B cell (primary cell): ENCODE data around the gene USH2A. TPM values are rescaled to one million over a fixed set of nuclear protein-coding genes. Genes with fewer than 3 reads are reported as not detected.

Experiments
- ATAC-seq: fragments of 200-7000 bp; cut with Tn5 transposase; one replicate; pipeline ENCODE4 v1.10.0; 2021; ENCODE audit warnings: low read depth, mild to moderate bottlenecking, moderate number of reproducible peaks, moderate library complexity
- CTCF ChIA-PET: fragments of 350-600 bp; sonication (Branson Sonifier 250); formaldehyde crosslinking; loops from one replicate; lab custom pipeline; 2021; ENCODE audit warnings: antibody characterized with exemption, inconsistent platforms; lab: Charles Lee
- POLR2A ChIA-PET: fragments of 350-600 bp; sonication (Branson Sonifier 250); formaldehyde crosslinking; loops from one replicate; lab custom pipeline; 2021; ENCODE audit warnings: antibody characterized with exemption; lab: Charles Lee
- DNase-seq: peaks from one replicate; pipeline ENCODE4 v3.0.0; 2013
- H2AFZ ChIP-seq: 2 replicates; pipeline ENCODE4 v1.6.1; 2012; ENCODE audit warnings: mild to moderate bottlenecking, low read depth, low read length; ENCODE audit not compliant: insufficient read depth, poor library complexity, severe bottlenecking
- H3K27ac ChIP-seq, 2 donors: 1 replicate in 1 of 2; 2 replicates in 1 of 2; pipeline ENCODE4 v1.5.1; 2012 to 2013; ENCODE audit warnings: low read length in 2 of 2, mild to moderate bottlenecking in 2 of 2, moderate library complexity in 1 of 2
- H3K27me3 ChIP-seq, 4 experiments: fragments of 200-600 bp in 1 of 4; sonication (generic) in 1 of 4; replicated peaks in 1 of 4; 1 replicate in 2 of 4; 2 replicates in 2 of 4; pipeline versions ENCODE4 v1.6.1 to v1.7.0; 2013 to 2016; ENCODE audit warnings: low read length in 3 of 4, mild to moderate bottlenecking in 2 of 4, mixed read lengths in 1 of 4, moderate library complexity in 1 of 4; ENCODE audit not compliant: insufficient read depth in 4 of 4, control insufficient read depth in 3 of 4; ENCODE audit errors: control extremely low read depth in 1 of 4
- H3K36me3 ChIP-seq, 2 experiments: replicated peaks in 1 of 2; 1 replicate in 1 of 2; 2 replicates in 1 of 2; pipeline versions ENCODE4 v1.6.1 to v1.7.1; 2013; ENCODE audit warnings: low read length in 1 of 2; ENCODE audit not compliant: insufficient read depth in 2 of 2, control insufficient read depth in 1 of 2; ENCODE audit errors: control extremely low read depth in 1 of 2, extremely low read depth in 1 of 2
- H3K4me1 ChIP-seq, 2 donors: fragments of 200-600 bp in 1 of 2; sonication (generic) in 1 of 2; 1 replicate in 1 of 2; 2 replicates in 1 of 2; pipeline versions ENCODE4 v1.5.1 to v1.6.1; 2013 to 2017; ENCODE audit warnings: low read length in 2 of 2; ENCODE audit not compliant: control insufficient read depth in 2 of 2, insufficient read depth in 2 of 2
- H3K4me2 ChIP-seq: replicated peaks from 2 replicates; pipeline ENCODE3; 2012; ENCODE audit warnings: mild to moderate bottlenecking, low read depth, low read length; ENCODE audit not compliant: poor library complexity, severe bottlenecking
- H3K4me3 ChIP-seq, 5 experiments: fragments of 200-600 bp in 1 of 5; sonication (generic) in 1 of 5; 1 replicate in 3 of 5; 2 replicates in 2 of 5; pipeline versions ENCODE4 v1.5.1 to v1.7.0; 2011 to 2016; ENCODE audit warnings: low read length in 4 of 5, mild to moderate bottlenecking in 4 of 5, low read depth in 2 of 5, control low read depth in 1 of 5, moderate library complexity in 1 of 5; ENCODE audit not compliant: insufficient read depth in 1 of 5; ENCODE audit errors: control extremely low read depth in 1 of 5, extremely low read depth in 1 of 5
- H3K79me2 ChIP-seq: fragments of 200-600 bp; sonication (generic); one replicate; pipeline ENCODE4 v1.6.0; 2016; ENCODE audit warnings: low read length; ENCODE audit not compliant: control insufficient read depth, insufficient read depth
- H3K9ac ChIP-seq: fragments of 200-600 bp; sonication (generic); 2 replicates; pipeline ENCODE4 v1.6.1; 2017; ENCODE audit warnings: mild to moderate bottlenecking, low read length, moderate library complexity
- H3K9me3 ChIP-seq, 3 donors: one replicate each; pipeline versions ENCODE4 v1.6.1 to v1.7.1; 2013; ENCODE audit warnings: low read length in 2 of 3; ENCODE audit not compliant: control insufficient read depth in 2 of 3, insufficient read depth in 1 of 3; ENCODE audit errors: control extremely low read depth in 1 of 3
- H4K20me1 ChIP-seq: 2 replicates; pipeline ENCODE4 v1.6.0; 2012; ENCODE audit warnings: mild to moderate bottlenecking, low read length; ENCODE audit not compliant: insufficient read depth, control insufficient read depth, poor library complexity, severe bottlenecking
- H3K27ac Mint-ChIP-seq: one replicate; pipeline ENCODE4 v1.8.0; 2021; ENCODE audit warnings: mixed read lengths
- H3K27me3 Mint-ChIP-seq: one replicate; pipeline ENCODE4 v1.8.0; 2021; ENCODE audit warnings: mixed read lengths
- H3K4me1 Mint-ChIP-seq: one replicate; pipeline ENCODE4 v1.8.0; 2021; ENCODE audit warnings: mixed read lengths
- H3K4me3 Mint-ChIP-seq: one replicate; pipeline ENCODE4 v1.8.0; 2021; ENCODE audit warnings: mixed read lengths
- H3K9me3 Mint-ChIP-seq: one replicate; pipeline ENCODE4 v1.8.0; 2022; ENCODE audit warnings: mixed read lengths; ENCODE audit not compliant: insufficient read depth
- CTCF ChIP-seq: fragments of 200-600 bp; IDR thresholded peaks from one replicate; pipeline ENCODE4 v1.8.0; 2022; ENCODE audit warnings: antibody characterized with exemption, mild to moderate bottlenecking
- EZH2 ChIP-seq: IDR thresholded peaks from 2 replicates; pipeline ENCODE4 v1.6.1; 2012; ENCODE audit warnings: borderline replicate concordance, low read depth, mild to moderate bottlenecking, moderate library complexity, low read length; ENCODE audit not compliant: insufficient read depth, poor library complexity, severe bottlenecking
- WGBS: methylation state at CpG from one replicate; pipeline ENCODE4 v1.1.5; 2013; ENCODE audit warnings: missing lambda C conversion rate; ENCODE audit not compliant: insufficient coverage; 5-methylcytosine and 5-hydroxymethylcytosine counted together
- intact Hi-C: fragments of 100-400 bp; cut with micrococcal nuclease; formaldehyde crosslinking; loops from one replicate; pipeline ENCODE4 v1.10.0; 2022
- polyA plus RNA-seq: library from polyadenylated mRNA; depleted of rRNA; stranded (reverse); fragments of >200 nt; gene quantifications from 2 replicates; pipeline ENCODE4 v1.2.3, GENCODE V29; 2012
- total RNA-seq, 2 donors: library from RNA; stranded (reverse); fragments of 120-200 nt in 1 of 2; gene quantifications; 1 replicate in 1 of 2; 2 replicates in 1 of 2; pipeline versions ENCODE4 v1.2.3 to v1.2.4, GENCODE V29; 2013 to 2022

The USH2A gene
- total and polyA plus RNA-seq, 2 donors (not counting 1 experiment from before 2014, with no cell fraction given), result 0.01 TPM; not detected in 1

DNA sequence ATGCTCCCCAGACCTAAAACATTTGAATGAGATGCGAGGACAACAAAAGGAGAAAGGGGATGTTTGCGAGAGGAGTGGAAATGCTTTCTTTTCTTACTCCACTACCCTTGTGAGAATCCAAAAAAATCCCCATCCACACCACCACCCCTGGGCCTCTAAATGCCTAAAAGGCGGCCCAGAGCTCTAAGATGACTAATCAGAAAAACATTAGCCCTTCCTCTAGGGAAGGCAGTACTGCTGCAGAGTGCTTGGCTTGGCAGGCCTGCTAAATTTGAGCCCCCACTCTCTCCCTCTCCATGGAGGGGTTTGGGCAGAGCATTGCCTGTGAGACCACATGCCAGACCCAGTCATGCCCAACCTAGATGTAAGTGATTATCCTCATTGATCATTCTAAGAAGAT, 347.9 kb downstream of the USH2A start:
- Histone ChIP-seq H3K36me3 (no peaks in the 10 kb centered on the region), H3K27ac (no peak overlapping the region), H3K4me1 (no peaks in the 10 kb centered on the region), H3K9me3 (no peaks in the 10 kb centered on the region), H3K4me3 (no peak overlapping the region), H3K4me2 (no peak overlapping the region), H3K79me2 (no peaks in the 10 kb centered on the region), H2AFZ (no peak overlapping the region), H3K9ac (no peak overlapping the region), H3K27me3 (no peaks in the 10 kb centered on the region), H4K20me1 (no peaks in the 10 kb centered on the region)
- DNase-seq (no peak), ATAC-seq (no peak)
- Mint-ChIP-seq H3K4me3 (no peak overlapping the region), H3K27me3 (no peaks in the 10 kb centered on the region), H3K27ac (no peak overlapping the region), H3K9me3 (no peaks in the 10 kb centered on the region), H3K4me1 (no peaks in the 10 kb centered on the region)
- 82% methylated on average over 1 of the region's 3 CpGs for WGBS
- ChIA-PET CTCF (interaction anchor here (1.1 kb wide), 1 partner anchor 16 kb away, joined by 5 read pairs; no protein-coding TSS in a partner anchor), POLR2A (no interaction called here)
- intact Hi-C loops, result no loop called here
- TF ChIP-seq EZH2, result no peak
- TF ChIP-seq CTCF, result no peak

- Histone ChIP-seq H2AFZ (no peak overlapping the region), H3K9me3 (no peaks in the 10 kb centered on the region), H3K79me2 (no peaks in the 10 kb centered on the region), H3K27ac (no peak overlapping the region), H3K4me1 (no peaks in the 10 kb centered on the region), H4K20me1 (no peaks in the 10 kb centered on the region), H3K4me2 (no peak overlapping the region), H3K27me3 (no peaks in the 10 kb centered on the region), H3K4me3 (no peak overlapping the region), H3K36me3 (no peaks in the 10 kb centered on the region), H3K9ac (no peak overlapping the region)
- 96% methylated on average over 4 of the region's 8 CpGs for WGBS
- DNase-seq (no peak), ATAC-seq (no peak)
- Mint-ChIP-seq H3K4me1 (no peaks in the 10 kb centered on the region), H3K4me3 (no peak overlapping the region), H3K27me3 (no peaks in the 10 kb centered on the region), H3K27ac (no peak overlapping the region), H3K9me3 (no peaks in the 10 kb centered on the region)
- TF ChIP-seq CTCF (no peak), EZH2 (no peak)
- POLR2A ChIA-PET, result no interaction called here
- CTCF ChIA-PET, result no interaction called here
- intact Hi-C loops, result no loop called here
These were observed 349.3 kb downstream of the USH2A start for GRCh38 chr1:216073793-216074595.
